H9 (cell line): ENCODE results near the gene APPL1. TPM values are rescaled to one million over a fixed set of nuclear protein-coding genes. Genes with fewer than 3 reads are reported as not detected.

Experiments
- DNase-seq: peaks from one replicate; pipeline ENCODE4 v3.0.0-alpha.2; 2017
- H2AFZ ChIP-seq: one replicate; pipeline ENCODE4 v1.6.1; 2013; ENCODE audit warnings: mild to moderate bottlenecking, low read length, control low read depth, moderate library complexity
- H2AK5ac ChIP-seq: 2 replicates; pipeline ENCODE4 v1.6.1; 2013; ENCODE audit warnings: low read length, control low read depth, mixed read lengths; ENCODE audit not compliant: insufficient read length
- H2BK120ac ChIP-seq: one replicate; pipeline ENCODE4 v1.6.1; 2013; ENCODE audit warnings: low read depth, mild to moderate bottlenecking, low read length, control low read depth, inconsistent platforms; ENCODE audit not compliant: poor library complexity, severe bottlenecking
- H2BK12ac ChIP-seq: 2 replicates; pipeline ENCODE4 v1.6.1; 2013; ENCODE audit warnings: low read length, control low read depth, mixed read lengths, low read depth; ENCODE audit not compliant: insufficient read length
- H2BK15ac ChIP-seq: 2 replicates; pipeline ENCODE4 v1.6.1; 2013; ENCODE audit warnings: low read depth, low read length, control low read depth
- H2BK20ac ChIP-seq: one replicate; pipeline ENCODE4 v1.6.1; 2013; ENCODE audit warnings: low read depth, mild to moderate bottlenecking, low read length, control low read depth, inconsistent platforms; ENCODE audit not compliant: poor library complexity, severe bottlenecking
- H2BK5ac ChIP-seq: 2 replicates; pipeline ENCODE4 v1.6.1; 2013; ENCODE audit warnings: low read length, control low read depth, mixed read lengths; ENCODE audit not compliant: insufficient read length
- H3K14ac ChIP-seq: 2 replicates; pipeline ENCODE4 v1.6.1; 2013; ENCODE audit warnings: low read length, control low read depth; ENCODE audit not compliant: insufficient read depth
- H3K18ac ChIP-seq: 2 replicates; pipeline ENCODE4 v1.6.1; 2013; ENCODE audit warnings: low read depth, mild to moderate bottlenecking, mixed read lengths, low read length, control low read depth; ENCODE audit not compliant: insufficient read length
- H3K23ac ChIP-seq: 2 replicates; pipeline ENCODE4 v1.6.1; 2013; ENCODE audit warnings: low read length, control low read depth, mixed read lengths, low read depth; ENCODE audit not compliant: insufficient read length
- H3K23me2 ChIP-seq: 2 replicates; pipeline ENCODE4 v1.6.1; 2013; ENCODE audit warnings: low read depth, mild to moderate bottlenecking, mixed read lengths, low read length, control low read depth; ENCODE audit not compliant: insufficient read length, poor library complexity, severe bottlenecking
- H3K27ac ChIP-seq: 2 replicates; pipeline ENCODE4 v1.5.1; 2013; ENCODE audit warnings: low read length, control low read depth, mixed read lengths, low read depth; ENCODE audit not compliant: insufficient read length
- H3K27me3 ChIP-seq: 2 replicates; pipeline ENCODE4 v1.6.1; 2013; ENCODE audit warnings: low read length, control low read depth, inconsistent platforms; ENCODE audit not compliant: insufficient read depth
- H3K4ac ChIP-seq: 2 replicates; pipeline ENCODE4 v1.6.1; 2013; ENCODE audit warnings: low read depth, mild to moderate bottlenecking, control low read depth, inconsistent platforms, low read length, moderate library complexity
- H3K4me1 ChIP-seq: 2 replicates; pipeline ENCODE4 v1.6.1; 2013; ENCODE audit warnings: low read length, control low read depth, inconsistent platforms; ENCODE audit not compliant: insufficient read depth
- H3K4me2 ChIP-seq: 2 replicates; pipeline ENCODE4 v1.6.1; 2013; ENCODE audit warnings: low read length, control low read depth, mixed read lengths; ENCODE audit not compliant: insufficient read length, insufficient read depth
- H3K56ac ChIP-seq: 2 replicates; pipeline ENCODE4 v1.6.1; 2013; ENCODE audit warnings: low read depth, mild to moderate bottlenecking, mixed read lengths, low read length, control low read depth; ENCODE audit not compliant: insufficient read length
- H3K79me1 ChIP-seq: 2 replicates; pipeline ENCODE4 v1.6.1; 2013; ENCODE audit warnings: low read depth, mild to moderate bottlenecking, moderate library complexity, low read length, control low read depth, inconsistent platforms; ENCODE audit not compliant: insufficient read depth, poor library complexity, severe bottlenecking
- H3K79me2 ChIP-seq: 2 replicates; pipeline ENCODE4 v1.6.1; 2013; ENCODE audit warnings: low read length, control low read depth, inconsistent platforms; ENCODE audit not compliant: insufficient read depth
- H3K9ac ChIP-seq: 2 replicates; pipeline ENCODE4 v1.6.1; 2013; ENCODE audit warnings: low read length, control low read depth, mixed read lengths; ENCODE audit not compliant: insufficient read length; ENCODE audit errors: extremely low read depth
- H3K9me3 ChIP-seq: one replicate; pipeline ENCODE4 v1.6.1; 2013; ENCODE audit warnings: low read depth, low read length, inconsistent platforms; ENCODE audit not compliant: control insufficient read depth
- H3T11ph ChIP-seq: one replicate; pipeline ENCODE4 v1.6.1; 2013; ENCODE audit warnings: mild to moderate bottlenecking, low read length, control low read depth, inconsistent platforms
- H4K20me1 ChIP-seq: one replicate; pipeline ENCODE4 v1.6.1; 2013; ENCODE audit not compliant: control insufficient read depth, insufficient read length, insufficient read depth
- H4K5ac ChIP-seq: 2 replicates; pipeline ENCODE4 v1.6.1; 2013; ENCODE audit warnings: low read depth, mild to moderate bottlenecking, mixed read lengths, low read length, control low read depth; ENCODE audit not compliant: insufficient read length
- H4K8ac ChIP-seq: replicated peaks from 2 replicates; pipeline ENCODE4 v1.6.1; 2013; ENCODE audit warnings: low read length, control low read depth, mixed read lengths, low read depth; ENCODE audit not compliant: insufficient read length
- H4K91ac ChIP-seq: 2 replicates; pipeline ENCODE4 v1.6.1; 2013; ENCODE audit warnings: low read depth, mild to moderate bottlenecking, moderate library complexity, mixed read lengths, low read length, control low read depth; ENCODE audit not compliant: insufficient read length
- H3K27ac Mint-ChIP-seq, 3 experiments: 2 replicates in 2 of 3; 3 replicates in 1 of 3; pipeline ENCODE4 v1.8.0; 2020 to 2021; ENCODE audit warnings: mixed read lengths in 3 of 3, mild to moderate bottlenecking in 1 of 3, moderate library complexity in 1 of 3
- H3K27me3 Mint-ChIP-seq: 2 replicates; pipeline ENCODE4 v1.8.0; 2021; ENCODE audit warnings: low read depth, mild to moderate bottlenecking, moderate library complexity, mixed read lengths
- H3K36me3 Mint-ChIP-seq, 3 experiments: 2 replicates in 2 of 3; 3 replicates in 1 of 3; pipeline ENCODE4 v1.8.0; 2020 to 2021; ENCODE audit warnings: low read depth in 3 of 3, mixed read lengths in 3 of 3; ENCODE audit not compliant: insufficient read depth in 1 of 3
- H3K4me1 Mint-ChIP-seq, 2 experiments: 2 replicates each; pipeline ENCODE4 v1.8.0; 2020; ENCODE audit warnings: mixed read lengths in 2 of 2
- H3K4me3 Mint-ChIP-seq, 2 experiments: 2 replicates in 1 of 2; 3 replicates in 1 of 2; pipeline ENCODE4 v1.8.0; 2020 to 2021; ENCODE audit warnings: mild to moderate bottlenecking in 2 of 2, mixed read lengths in 2 of 2, moderate library complexity in 1 of 2
- H3K9me3 Mint-ChIP-seq, 2 experiments: 2 replicates in 1 of 2; 3 replicates in 1 of 2; pipeline ENCODE4 v1.8.0; 2020; ENCODE audit warnings: mild to moderate bottlenecking in 2 of 2, mixed read lengths in 2 of 2, moderate library complexity in 1 of 2
- CTCF ChIP-seq: fragments of 200-600 bp; sonication (generic); conservative IDR thresholded peaks from 3 replicates; pipeline ENCODE4 v1.8.0; 2021; ENCODE audit warnings: antibody characterized with exemption, mild to moderate bottlenecking
- WGBS: extraction: QIAGEN DNeasy Blood & Tissue Kit; methylation state at CpG from one replicate; pipeline ENCODE4 v1.1.7; 2013; ENCODE audit warnings: missing lambda C conversion rate, low lambda C conversion rate, mixed read lengths; ENCODE audit not compliant: insufficient read length; ENCODE audit errors: extremely low coverage; 5-methylcytosine and 5-hydroxymethylcytosine counted together
- total RNA-seq: library from RNA; stranded (reverse); gene quantifications from 2 replicates; pipeline ENCODE4 v1.2.1, GENCODE V29; 2021

Gene APPL1
- total RNA-seq, 1 experiment from 2014 or later = 34.4 TPM

- WGBS = no CpG with 5 or more reads among the region's 1 CpG
- H2AFZ ChIP-seq = no peak overlapping the region
- H3K9ac ChIP-seq = no peak overlapping the region
- no peak overlapping the region for H3K14ac ChIP-seq
- H4K91ac ChIP-seq = no peak overlapping the region
- H4K8ac ChIP-seq = no peak overlapping the region
- H2AK5ac ChIP-seq = no peak overlapping the region
- H3K23ac ChIP-seq = no peak overlapping the region
- Mint-ChIP-seq H3K27ac (no peak overlapping the region), H3K27me3 (peaks cover 1% of the 10 kb centered on the region; the same call in 1 of the 2 replicates), H3K9me3 (peaks cover 8% of the 10 kb centered on the region in 2 experiments; a peak in 4 of 5 replicates), H3K4me1 (no peaks in the 10 kb centered on the region), H3K4me3 (no peak overlapping the region), H3K36me3 (peaks cover 0 to 7% (median 2%) of the 10 kb centered on the region in 3 experiments; a peak in 3 of 7 replicates)
- H3K27me3 ChIP-seq = no peaks in the 10 kb centered on the region
- no peak overlapping the region for H3K18ac ChIP-seq
- no peaks in the 10 kb centered on the region for H4K20me1 ChIP-seq
- H3T11ph ChIP-seq = no peak overlapping the region
- no peak overlapping the region for H2BK5ac ChIP-seq
- no peak for DNase-seq
- H2BK15ac ChIP-seq = no peak overlapping the region
- H3K9me3 ChIP-seq = no peaks in the 10 kb centered on the region
- no peak overlapping the region for H3K27ac ChIP-seq
- H3K4me2 ChIP-seq = no peak overlapping the region
- H3K4me1 ChIP-seq = no peaks in the 10 kb centered on the region
- H3K56ac ChIP-seq = no peak overlapping the region
- H3K23me2 ChIP-seq = no peaks in the 10 kb centered on the region
- no peak overlapping the region for H2BK12ac ChIP-seq
- H2BK20ac ChIP-seq = no peak overlapping the region
- no peaks in the 10 kb centered on the region for H3K79me1 ChIP-seq
- H3K79me2 ChIP-seq = no peaks in the 10 kb centered on the region
- TF ChIP-seq CTCF = no peak
- H3K4ac ChIP-seq = no peak overlapping the region
- no peak overlapping the region for H4K5ac ChIP-seq
- H2BK120ac ChIP-seq = no peak overlapping the region
These were observed 50.7 kb downstream of the APPL1 start for GRCh38 chr3:57278237-57278636.
